Kidney (tissue), 14 donors: ENCODE data around the gene RARG. TPM values are rescaled to one million over a fixed set of nuclear protein-coding genes. Genes with fewer than 3 reads are reported as not detected.

Experiments
- DNase-seq, 5 donors: peaks; one replicate each; pipeline ENCODE4 v3.0.0-alpha.2; 2013 to 2020
- FAIRE-seq: peaks from 2 replicates; lab custom pipeline; 2012; peaks lifted over from hg19 to GRCh38; lab: Jason Lieb, UNC
- H3K27ac ChIP-seq, 2 donors: one replicate each; pipeline ENCODE4 v1.7.0; 2013; ENCODE audit warnings: low read depth in 2 of 2, low read length in 2 of 2, inconsistent platforms in 1 of 2
- H3K27me3 ChIP-seq: one replicate; pipeline ENCODE4 v1.7.1; 2013; ENCODE audit warnings: low read length, inconsistent platforms; ENCODE audit not compliant: control insufficient read depth, insufficient read depth
- H3K36me3 ChIP-seq, 3 donors: one replicate each; pipeline versions ENCODE4 v1.7.0 to v1.7.1; 2013; ENCODE audit warnings: low read length in 3 of 3, control low read depth in 1 of 3, inconsistent platforms in 1 of 3; ENCODE audit not compliant: insufficient read depth in 3 of 3, control insufficient read depth in 2 of 3
- H3K4me1 ChIP-seq, 3 donors: one replicate each; pipeline versions ENCODE4 v1.7.0 to v1.7.1; 2013; ENCODE audit warnings: low read length in 3 of 3, inconsistent platforms in 1 of 3, low read depth in 1 of 3; ENCODE audit not compliant: control insufficient read depth in 2 of 3, insufficient read depth in 2 of 3
- H3K4me3 ChIP-seq, 3 donors: one replicate each; pipeline versions ENCODE4 v1.7.0 to v1.8.1; 2013; ENCODE audit warnings: low read length in 3 of 3, control low read depth in 1 of 3, inconsistent platforms in 1 of 3
- H3K9ac ChIP-seq, 3 donors: one replicate each; pipeline versions ENCODE4 v1.7.0 to v1.7.1; 2013; ENCODE audit warnings: low read length in 3 of 3, control low read depth in 1 of 3, inconsistent platforms in 1 of 3
- H3K9me3 ChIP-seq, 3 donors: one replicate each; pipeline versions ENCODE4 v1.7.0 to v1.7.1; 2013; ENCODE audit warnings: low read length in 3 of 3, control low read depth in 1 of 3, inconsistent platforms in 1 of 3; ENCODE audit not compliant: control insufficient read depth in 2 of 3, insufficient read depth in 1 of 3
- intact Hi-C: fragments of 100-400 bp; cut with DNase I; formaldehyde crosslinking; loops from one replicate; pipeline ENCODE4 v1.11.1; 2022
- polyA plus RNA-seq: library from polyadenylated mRNA; stranded (reverse); fragments of 350-450 nt; fragmentation: Illumina TruSeq; extraction: RNeasy Lipid Tissue Mini Kit (QIAGEN cat#74804); gene quantifications from one replicate; pipeline ENCODE4 v1.2.3, GENCODE V29; 2014; ENCODE audit warnings: low read depth, low replicate concordance; ENCODE audit not compliant: insufficient read depth
- total RNA-seq: library from RNA; stranded (reverse); fragmentation: NEBNext Ultra II Directional; extraction: Animal tissue kit (Norgen Biotek cat#: 25700); gene quantifications from one replicate; pipeline ENCODE4 v1.2.1, GENCODE V29; 2021
- TF ChIP-seq, protein P1 (sequence below): IDR thresholded peaks from 3 replicates; pipeline ENCODE4 v1.5.1; 2012; ENCODE audit warnings: mild to moderate bottlenecking, moderate library complexity, borderline replicate concordance; ENCODE audit not compliant: insufficient read depth; ENCODE audit errors: extremely low read depth
- donor health status: control.
- donor health status: control.
- donor health status: control.
- donor health status: control.
- donor health status: control.
- donor health status: DM: yes; HTN: yes; CAD: no.
- donor health status: Normal renal cell carcinoma (clear cell type).

Gene RARG
- total and polyA plus RNA-seq, 2 donors from 2014 or later = 13.2 to 34.1 TPM

DNA sequence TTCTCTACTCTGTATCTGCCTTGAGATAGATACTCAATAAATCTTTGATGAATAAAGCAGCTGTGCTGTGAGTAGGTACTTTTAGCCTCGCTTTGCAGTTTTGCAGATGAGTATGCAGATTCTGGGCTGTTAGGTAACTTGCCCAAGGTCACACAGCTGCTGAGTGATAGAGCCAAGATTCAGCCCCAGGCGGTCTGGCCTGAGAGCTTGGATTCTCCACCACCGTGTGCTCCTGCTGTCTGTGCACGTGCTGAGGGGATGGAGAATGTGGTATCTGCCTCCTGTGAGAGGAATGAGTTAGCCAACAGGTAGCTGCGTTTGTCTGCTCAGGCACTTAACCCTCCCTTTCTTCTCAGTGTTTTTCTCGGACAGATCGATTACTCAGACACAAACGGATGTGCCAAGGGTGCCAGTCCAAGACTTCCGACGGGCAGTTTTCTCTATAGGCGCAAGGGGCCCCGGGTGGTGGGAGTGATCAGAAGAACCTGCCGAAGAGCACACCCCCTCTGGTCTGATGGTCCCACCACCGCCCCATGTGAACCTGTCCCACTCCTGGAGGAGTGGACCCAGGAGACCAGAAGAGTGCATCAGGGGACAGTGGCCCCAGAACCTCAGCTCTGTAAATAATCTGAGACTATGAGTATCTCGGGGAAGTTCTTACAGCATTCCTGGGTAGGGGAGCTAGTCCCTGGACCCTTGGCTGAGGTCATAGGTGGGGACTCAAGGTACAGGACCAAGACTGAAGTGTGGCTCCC is 44.7 kb downstream of the RARG start:
- TF ChIP-seq, protein P1, sequence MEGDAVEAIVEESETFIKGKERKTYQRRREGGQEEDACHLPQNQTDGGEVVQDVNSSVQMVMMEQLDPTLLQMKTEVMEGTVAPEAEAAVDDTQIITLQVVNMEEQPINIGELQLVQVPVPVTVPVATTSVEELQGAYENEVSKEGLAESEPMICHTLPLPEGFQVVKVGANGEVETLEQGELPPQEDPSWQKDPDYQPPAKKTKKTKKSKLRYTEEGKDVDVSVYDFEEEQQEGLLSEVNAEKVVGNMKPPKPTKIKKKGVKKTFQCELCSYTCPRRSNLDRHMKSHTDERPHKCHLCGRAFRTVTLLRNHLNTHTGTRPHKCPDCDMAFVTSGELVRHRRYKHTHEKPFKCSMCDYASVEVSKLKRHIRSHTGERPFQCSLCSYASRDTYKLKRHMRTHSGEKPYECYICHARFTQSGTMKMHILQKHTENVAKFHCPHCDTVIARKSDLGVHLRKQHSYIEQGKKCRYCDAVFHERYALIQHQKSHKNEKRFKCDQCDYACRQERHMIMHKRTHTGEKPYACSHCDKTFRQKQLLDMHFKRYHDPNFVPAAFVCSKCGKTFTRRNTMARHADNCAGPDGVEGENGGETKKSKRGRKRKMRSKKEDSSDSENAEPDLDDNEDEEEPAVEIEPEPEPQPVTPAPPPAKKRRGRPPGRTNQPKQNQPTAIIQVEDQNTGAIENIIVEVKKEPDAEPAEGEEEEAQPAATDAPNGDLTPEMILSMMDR = no peak

DNA sequence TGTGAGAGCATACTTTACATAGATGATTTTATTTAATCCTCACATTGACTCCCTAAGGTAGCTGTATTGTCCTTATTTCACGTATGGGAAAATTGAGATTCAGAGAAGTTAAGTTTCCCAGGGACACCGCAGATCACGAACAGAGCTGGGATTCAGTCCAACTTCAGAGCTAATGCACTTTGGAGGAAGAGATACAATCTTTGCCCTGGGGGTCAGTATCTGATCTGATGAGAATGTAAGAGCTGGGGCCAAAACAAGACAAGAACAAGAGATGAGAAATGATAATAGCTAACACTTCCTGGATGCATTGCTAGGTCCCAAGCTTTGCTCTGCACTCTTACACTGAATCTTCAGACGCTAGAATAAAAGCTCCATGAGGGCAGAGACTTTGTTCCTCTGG is 45.3 kb downstream of the RARG start:
- Histone ChIP-seq H3K4me1 (peaks cover 10 to 22% (median 17%) of the 10 kb centered on the region in 3 donors), H3K36me3 (peaks cover 25 to 64% (median 43%) of the 10 kb centered on the region in 3 donors), H3K27ac (no peak overlapping the region), H3K9ac (no peak overlapping the region), H3K9me3 (no peaks in the 10 kb centered on the region), H3K27me3 (no peaks in the 10 kb centered on the region), H3K4me3 (no peak overlapping the region)
- no peak for DNase-seq
- intact Hi-C loops = no loop called here
- TF ChIP-seq, protein P1 = no peak
- no peak for FAIRE-seq

More for the DNA sequence above, 44.7 kb downstream of the RARG start:
- H3K4me1 ChIP-seq = peaks cover 5 to 16% (median 11%) of the 10 kb centered on the region in 3 donors
- H3K27ac ChIP-seq = no peak overlapping the region
- peaks cover 21 to 58% (median 43%) of the 10 kb centered on the region in 3 donors for H3K36me3 ChIP-seq
- FAIRE-seq (no peak), DNase-seq (peak in 1 of 5 donors; percentile 7)
- intact Hi-C loops = no loop called here
- H3K9me3 ChIP-seq = no peaks in the 10 kb centered on the region
- H3K9ac ChIP-seq = no peak overlapping the region
- H3K4me3 ChIP-seq = no peak overlapping the region
- no peaks in the 10 kb centered on the region for H3K27me3 ChIP-seq

DNA sequence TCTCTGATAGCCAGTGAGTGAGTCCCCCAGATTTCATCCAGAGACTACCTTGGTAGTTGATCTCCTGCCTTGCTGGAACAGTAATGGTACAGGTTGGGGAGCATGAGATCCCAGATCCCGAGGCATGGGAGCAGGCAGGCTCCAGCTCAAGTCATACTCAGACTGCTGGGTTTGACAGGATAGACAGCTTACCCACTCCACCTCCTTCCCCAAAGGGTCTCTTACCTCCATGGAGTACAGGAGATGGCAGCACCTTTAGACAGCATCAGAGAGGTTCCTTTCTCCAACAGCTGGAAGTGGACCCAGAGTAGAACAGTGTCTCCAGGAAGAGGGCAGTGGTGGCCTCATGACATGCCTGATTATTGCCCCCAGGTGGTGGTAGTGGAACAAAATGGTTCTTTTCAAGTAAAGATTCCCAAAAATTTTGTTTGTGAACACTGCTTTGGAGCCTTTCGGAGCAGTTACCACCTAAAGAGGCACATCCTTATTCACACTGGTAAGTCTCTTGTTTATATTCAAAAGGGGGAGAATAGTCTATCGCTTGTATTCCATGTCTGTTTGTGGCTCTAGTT is 46.3 kb downstream of the RARG start:
- Histone ChIP-seq H3K9ac (no peak overlapping the region), H3K4me1 (peaks cover 11 to 28% (median 21%) of the 10 kb centered on the region in 3 donors), H3K9me3 (no peaks in the 10 kb centered on the region), H3K4me3 (no peak overlapping the region), H3K36me3 (peaks cover 25 to 65% (median 43%) of the 10 kb centered on the region in 3 donors), H3K27ac (no peak overlapping the region), H3K27me3 (no peaks in the 10 kb centered on the region)
- FAIRE-seq = no peak
- DNase-seq = no peak
- TF ChIP-seq, protein P1 = no peak
- intact Hi-C loops = no loop called here
